Hepatocyte (in vitro differentiated cells): ENCODE data around the gene STK10.

ENCODE experiments used
- CTCF ChIP-seq: fragments of 200-600 bp; sonication (generic); IDR thresholded peaks from 2 replicates; pipeline ENCODE4 v1.5.1; 2016; ENCODE audit warnings: antibody characterized with exemption, mild to moderate bottlenecking; ENCODE audit not compliant: poor library complexity
- EZH2phosphoT487 ChIP-seq: fragments of 200-600 bp; sonication (generic); IDR thresholded peaks from one replicate; pipeline ENCODE4 v1.6.1; 2018; ENCODE audit warnings: antibody characterized with exemption, mild to moderate bottlenecking, low read depth, moderate library complexity; ENCODE audit not compliant: unreplicated experiment, severe bottlenecking

DNA sequence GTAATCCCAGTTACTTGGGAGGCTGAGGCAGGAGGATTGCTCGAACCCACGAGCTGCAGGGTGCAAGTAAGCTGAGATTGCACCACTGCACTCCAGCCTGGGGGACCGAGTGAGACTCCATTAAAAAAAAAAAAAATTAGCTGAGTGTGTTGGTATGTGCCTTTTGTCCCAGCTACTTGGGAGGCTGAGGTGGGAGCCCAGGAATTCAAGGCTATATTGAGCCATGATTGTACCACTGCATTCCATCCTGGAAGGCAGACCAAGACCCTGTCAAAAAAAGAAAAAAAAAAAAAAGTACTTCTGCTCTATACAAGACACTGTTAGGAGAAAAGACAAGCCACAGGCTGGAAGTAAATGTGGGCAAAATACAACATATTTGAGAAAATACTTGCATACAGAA lies 113.1 kb downstream of the STK10 start:
- no peak for TF ChIP-seq CTCF
- TF ChIP-seq EZH2phosphoT487, result no peak
